SIG-M5 (cell line): ENCODE measurements around the gene CSNK2A3.

Source experiments
- DNase-seq: peaks from one replicate; lab custom pipeline; 2025; lab: John Stamatoyannopoulos, UW

Gene CSNK2A3

GRCh38 chr11:11335043-11335442 lies 18.0 kb downstream of the CSNK2A3 start:
- no peak for DNase-seq

- DNase-seq, result no peak
These were observed 18.4 kb downstream of the CSNK2A3 start for GRCh38 chr11:11334607-11335006.

DNA sequence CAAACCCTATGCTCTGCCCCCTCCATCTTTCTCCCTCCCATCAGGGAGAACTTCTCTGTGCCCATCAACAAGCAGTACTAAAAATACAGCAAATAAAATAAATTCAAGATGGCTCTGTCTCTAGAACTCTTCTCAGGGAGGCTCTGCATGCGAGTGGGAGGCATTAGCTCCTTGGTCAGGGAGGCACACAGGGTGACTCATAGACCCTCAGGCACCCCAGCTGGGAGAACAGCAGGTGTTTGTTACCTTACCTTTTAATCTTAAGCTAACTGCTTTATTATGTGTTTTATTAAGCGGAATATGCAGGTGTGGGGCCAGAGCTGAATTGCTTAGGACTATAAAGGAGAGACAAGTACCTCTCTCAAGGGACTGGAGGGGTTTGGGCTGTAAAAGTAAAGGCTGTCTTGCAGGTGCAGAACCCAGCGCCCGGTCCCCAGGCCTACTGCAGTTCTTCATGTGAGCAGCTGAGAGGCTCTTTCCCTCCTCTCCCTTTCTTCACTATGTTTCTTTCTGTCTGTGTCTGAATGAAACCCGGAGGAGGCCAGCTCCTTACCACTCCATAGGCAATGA lies 20.8 kb downstream of the CSNK2A3 start:
- no peak for DNase-seq

GRCh38 chr11:11329062-11329806 lies 23.8 kb downstream of the CSNK2A3 start:
- DNase-seq, result no peak

DNA sequence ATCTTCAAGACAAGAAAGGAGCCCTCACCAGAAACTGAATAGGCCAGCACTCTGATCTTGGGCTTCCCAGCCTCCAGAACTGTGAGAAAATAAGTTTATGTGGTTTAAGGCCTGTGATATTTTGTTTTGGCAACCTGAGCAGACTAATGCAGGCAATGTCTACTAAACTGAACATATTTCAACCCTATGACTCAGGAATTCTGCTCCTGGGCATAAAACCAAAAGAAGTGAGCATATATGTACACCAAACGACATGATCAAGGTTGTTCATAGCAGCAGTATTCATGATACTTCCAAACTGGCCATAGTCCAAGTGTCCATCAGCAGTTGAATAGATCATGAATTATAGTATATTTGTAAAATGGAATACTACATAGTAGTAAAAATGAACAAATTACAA lies 29.0 kb downstream of the CSNK2A3 start:
- no peak for DNase-seq

- DNase-seq, result no peak
These were observed 30.9 kb downstream of the CSNK2A3 start for GRCh38 chr11:11322101-11322500.

DNA sequence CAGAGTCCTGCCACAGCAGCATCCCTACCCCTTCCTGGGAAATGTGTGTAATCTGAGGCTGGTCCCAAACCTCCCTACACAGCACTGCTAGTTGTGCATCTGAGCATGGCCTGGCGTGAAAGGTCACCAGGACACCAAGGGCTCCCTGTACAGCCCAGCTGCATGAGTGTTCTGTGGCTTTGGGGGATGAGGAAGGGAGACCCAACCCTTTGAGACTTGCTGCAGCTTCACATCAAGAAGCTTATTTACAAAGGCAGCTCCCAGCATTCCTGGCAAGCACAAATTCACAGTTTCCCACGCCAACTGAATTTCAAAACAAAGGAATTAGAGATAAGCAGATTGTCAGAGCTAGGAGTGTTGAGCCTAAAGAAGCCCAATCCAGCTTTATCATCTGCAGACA lies 32.2 kb downstream of the CSNK2A3 start:
- no peak for DNase-seq

DNA sequence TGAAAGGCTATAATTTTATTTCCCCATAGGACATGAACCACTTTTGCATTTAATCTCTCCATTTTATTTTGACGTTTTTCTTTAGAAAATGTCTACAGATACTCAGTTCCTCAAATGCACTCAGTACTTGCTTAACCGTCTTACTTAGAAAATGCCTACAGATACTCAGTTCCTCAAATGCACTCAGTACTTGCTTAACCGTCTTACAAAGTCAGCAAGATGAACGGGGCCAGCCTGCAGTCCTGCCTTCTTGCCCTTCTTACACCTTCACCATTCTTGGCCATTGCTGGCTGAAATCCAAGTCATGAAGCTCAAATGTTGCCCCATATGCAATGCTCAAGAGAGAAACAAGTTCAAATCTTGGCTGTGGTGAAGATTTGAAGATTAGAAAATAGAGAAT lies 34.1 kb downstream of the CSNK2A3 start:
- peak; percentile 89 for DNase-seq

GRCh38 chr11:11318461-11318860 lies 34.6 kb downstream of the CSNK2A3 start:
- no peak for DNase-seq

DNA sequence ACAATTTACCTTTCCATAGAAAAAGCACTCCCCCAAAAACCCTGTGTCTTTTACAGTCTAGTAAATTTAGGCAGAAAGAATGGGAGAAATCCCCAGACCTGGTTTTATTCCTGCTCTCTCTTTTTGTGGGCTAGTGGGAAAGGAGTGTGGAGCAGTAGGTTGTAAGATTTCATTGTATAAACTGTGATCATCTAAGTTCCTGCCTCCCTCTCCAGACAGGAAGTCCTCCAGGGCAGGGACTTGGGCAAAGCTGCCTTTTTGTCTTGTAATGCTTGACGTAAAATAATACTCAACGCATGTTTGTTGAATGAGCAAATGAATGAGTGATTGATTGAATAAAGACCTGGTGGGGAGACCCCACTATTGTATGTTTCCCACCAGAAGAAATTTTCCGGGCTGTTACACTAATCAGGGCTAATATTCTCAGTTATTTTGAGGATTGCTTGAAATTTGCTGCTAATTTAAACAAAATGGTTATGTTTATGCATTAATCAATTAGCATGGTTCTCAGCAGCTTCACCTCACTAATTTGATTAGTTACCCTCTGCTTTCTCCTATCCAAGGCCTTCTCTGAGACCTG lies 36.3 kb downstream of the CSNK2A3 start:
- DNase-seq, result no peak

DNA sequence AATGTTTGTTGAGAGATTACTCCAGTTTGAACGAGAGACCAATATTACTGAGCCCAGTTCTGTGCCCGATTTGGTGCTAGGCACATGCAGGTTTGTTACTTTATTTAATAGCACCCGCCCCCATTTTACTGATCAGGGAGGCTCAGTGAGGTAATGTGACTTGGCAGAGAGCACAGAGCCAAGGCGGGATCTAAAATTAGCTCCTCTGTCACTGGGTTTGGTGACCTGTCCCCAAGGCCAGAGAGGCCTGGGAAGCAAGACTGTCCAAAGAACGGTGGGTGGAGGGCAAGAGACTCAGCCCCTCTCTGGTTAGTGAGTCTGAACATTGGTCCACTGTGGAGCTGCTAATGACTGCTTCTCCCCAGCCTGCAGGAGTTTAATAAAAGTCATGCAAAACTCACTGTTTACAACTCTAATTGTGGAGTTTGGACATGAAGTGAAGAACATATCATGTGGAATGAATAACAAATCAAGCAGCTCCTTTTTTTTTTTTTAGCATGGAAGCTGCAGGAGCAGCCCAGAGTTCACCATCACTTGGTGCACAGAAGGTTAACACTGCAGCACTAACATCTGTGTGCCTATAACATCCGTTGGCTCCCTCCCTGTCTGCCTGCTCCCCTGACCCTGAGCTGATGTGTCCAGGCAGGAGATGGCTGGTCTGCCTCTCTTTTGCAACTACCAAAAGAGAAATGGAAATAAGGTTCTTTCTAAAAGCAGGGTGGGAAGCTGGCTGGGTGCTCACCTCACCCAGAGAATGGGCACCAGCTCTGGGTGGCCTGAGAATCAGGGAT lies 39.0 kb downstream of the CSNK2A3 start:
- DNase-seq, result no peak

DNA sequence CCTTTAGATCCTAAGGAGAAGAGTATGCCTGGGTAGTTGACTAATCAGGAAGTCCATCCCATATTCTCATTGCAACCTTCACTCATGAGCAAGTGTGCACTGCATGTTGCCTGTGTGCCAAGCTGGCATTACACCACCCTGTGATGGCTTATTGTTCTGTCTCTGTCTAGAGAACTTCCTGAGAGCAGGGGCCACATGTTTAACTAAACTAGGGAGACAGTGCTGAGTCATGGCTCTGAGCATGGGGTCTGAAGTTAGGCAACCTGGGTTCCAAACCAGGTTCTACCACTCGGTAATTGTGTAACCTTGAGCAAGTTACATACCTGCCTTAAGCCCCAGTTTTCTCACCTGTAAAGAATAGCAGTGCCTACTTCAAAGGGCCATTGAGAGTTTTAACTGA lies 39.6 kb downstream of the CSNK2A3 start:
- no peak for DNase-seq

GRCh38 chr11:11312738-11313137 lies 40.3 kb downstream of the CSNK2A3 start:
- no peak for DNase-seq

- DNase-seq, result peak; percentile 89
These were observed 41.9 kb downstream of the CSNK2A3 start for GRCh38 chr11:11311169-11311568.

- DNase-seq, result no peak
These were observed 43.1 kb downstream of the CSNK2A3 start for GRCh38 chr11:11309906-11310305.

DNA sequence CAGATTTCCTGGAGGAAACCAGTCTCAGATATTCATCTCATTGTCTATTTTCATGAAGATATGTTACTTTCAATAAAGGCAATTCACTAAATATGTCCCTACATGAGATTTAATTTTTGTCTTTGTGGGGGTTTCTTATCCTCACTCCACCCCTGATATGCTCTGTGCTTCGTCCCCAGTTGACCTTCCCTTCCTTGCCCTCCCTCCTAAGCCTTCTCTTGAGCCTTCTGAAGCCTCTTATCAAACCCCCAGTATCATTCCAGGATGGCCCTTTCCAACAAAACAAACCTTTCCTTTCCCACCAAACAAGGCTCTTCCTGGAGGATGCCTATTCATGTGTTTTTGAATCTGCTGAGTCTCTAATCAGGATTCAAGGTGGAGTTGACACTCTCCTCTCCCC lies 44.8 kb downstream of the CSNK2A3 start:
- no peak for DNase-seq

GRCh38 chr11:11306855-11307254 lies 46.2 kb downstream of the CSNK2A3 start:
- DNase-seq, result no peak

- no peak for DNase-seq
These were observed 48.5 kb downstream of the CSNK2A3 start for GRCh38 chr11:11304550-11304949.

DNA sequence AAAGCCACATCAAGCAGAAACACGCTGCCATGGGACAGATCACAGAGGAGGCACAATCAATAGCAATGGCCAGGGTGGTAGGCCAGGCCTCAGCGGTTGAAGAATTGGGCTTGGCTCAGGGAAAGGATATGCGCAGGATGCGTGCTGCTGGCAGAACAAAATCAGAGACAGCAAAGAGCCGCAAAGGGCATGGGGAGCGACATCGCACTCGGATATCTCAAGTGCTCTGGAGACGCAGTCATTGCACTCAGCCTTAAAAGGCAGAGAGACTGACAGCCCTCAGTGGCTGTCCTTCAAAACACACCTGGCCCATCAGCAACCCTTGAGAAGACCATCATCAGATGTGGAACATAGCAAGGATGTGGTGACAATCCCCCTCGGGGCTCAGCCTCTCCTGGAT lies 50.5 kb downstream of the CSNK2A3 start:
- DNase-seq, result no peak
